Peyer's patch (tissue), 4 donors: Measurements from ENCODE around the gene FMR1. TPM values are rescaled to one million over a fixed set of nuclear protein-coding genes. Genes with fewer than 3 reads are reported as not detected.

Experiments used
- DNase-seq, 3 donors: peaks; one replicate each; pipeline ENCODE4 v3.0.0-alpha.2; 2017 to 2019
- H3K27ac ChIP-seq, 4 donors: fragments of 200-600 bp; sonication (generic); one replicate each; pipeline ENCODE4 v1.5.1; 2016 to 2019
- H3K27me3 ChIP-seq, 2 donors: fragments of 200-600 bp; sonication (generic); one replicate each; pipeline ENCODE4 v1.5.1; 2019
- H3K36me3 ChIP-seq, 3 donors: fragments of 200-600 bp; sonication (generic); one replicate each; pipeline ENCODE4 v1.5.1; 2016 to 2019
- H3K4me1 ChIP-seq, 4 donors: fragments of 200-600 bp; sonication (generic); one replicate each; pipeline ENCODE4 v1.5.1; 2016 to 2019
- H3K4me3 ChIP-seq, 4 donors: fragments of 200-600 bp; sonication (generic); 1 replicate in 3 of 4; 2 replicates in 1 of 4; pipeline ENCODE4 v1.5.1; 2016 to 2019; ENCODE audit warnings: mild to moderate bottlenecking in 1 of 4
- H3K9me3 ChIP-seq, 4 donors: fragments of 200-600 bp; sonication (generic); one replicate each; pipeline ENCODE4 v1.5.1; 2016 to 2019; ENCODE audit warnings: mild to moderate bottlenecking in 1 of 4
- POLR2A ChIP-seq, 2 donors: fragments of 450-650 bp; IDR thresholded peaks; one replicate each; pipeline ENCODE4 v1.5.1; 2017; ENCODE audit warnings: antibody characterized with exemption in 2 of 2, mild to moderate bottlenecking in 2 of 2, moderate library complexity in 2 of 2
- total RNA-seq, 4 donors: library from RNA; depleted of rRNA; stranded (reverse); fragments of >200 nt; gene quantifications; one replicate each; pipeline ENCODE4 v1.1.0, GENCODE V29; 2016
- TF ChIP-seq, protein P1 (sequence below), 6 experiments: fragments of 450-650 bp in 4 of 6; fragments of 200-600 bp in 2 of 6; sonication (generic) in 1 of 6; IDR thresholded peaks; one replicate each; pipeline ENCODE4 v1.5.1; 2017 to 2019; ENCODE audit warnings: antibody characterized with exemption in 6 of 6, mild to moderate bottlenecking in 3 of 6, moderate library complexity in 1 of 6

Gene FMR1
- total RNA-seq, 4 donors from 2014 or later = 38.2 to 56.8 (median 39.8) TPM

DNA sequence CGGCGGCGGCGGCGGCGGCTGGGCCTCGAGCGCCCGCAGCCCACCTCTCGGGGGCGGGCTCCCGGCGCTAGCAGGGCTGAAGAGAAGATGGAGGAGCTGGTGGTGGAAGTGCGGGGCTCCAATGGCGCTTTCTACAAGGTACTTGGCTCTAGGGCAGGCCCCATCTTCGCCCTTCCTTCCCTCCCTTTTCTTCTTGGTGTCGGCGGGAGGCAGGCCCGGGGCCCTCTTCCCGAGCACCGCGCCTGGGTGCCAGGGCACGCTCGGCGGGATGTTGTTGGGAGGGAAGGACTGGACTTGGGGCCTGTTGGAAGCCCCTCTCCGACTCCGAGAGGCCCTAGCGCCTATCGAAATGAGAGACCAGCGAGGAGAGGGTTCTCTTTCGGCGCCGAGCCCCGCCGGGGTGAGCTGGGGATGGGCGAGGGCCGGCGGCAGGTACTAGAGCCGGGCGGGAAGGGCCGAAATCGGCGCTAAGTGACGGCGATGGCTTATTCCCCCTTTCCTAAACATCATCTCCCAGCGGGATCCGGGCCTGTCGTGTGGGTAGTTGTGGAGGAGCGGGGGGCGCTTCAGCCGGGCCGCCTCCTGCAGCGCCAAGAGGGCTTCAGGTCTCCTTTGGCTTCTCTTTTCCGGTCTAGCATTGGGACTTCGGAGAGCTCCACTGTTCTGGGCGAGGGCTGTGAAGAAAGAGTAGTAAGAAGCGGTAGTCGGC, 528 bp downstream of the FMR1 start:
- Histone ChIP-seq H3K27me3 (no peaks in the 10 kb centered on the region), H3K9me3 (no peaks in the 10 kb centered on the region), H3K4me1 (peaks cover 0 to 10% (median 0%) of the 10 kb centered on the region in 4 donors), H3K27ac (peak overlapping the region; percentile 86 to 94 (median 92)), H3K4me3 (peak overlapping the region; percentile 62 to 82 (median 78)), H3K36me3 (no peaks in the 10 kb centered on the region)
- TF ChIP-seq, protein P1, sequence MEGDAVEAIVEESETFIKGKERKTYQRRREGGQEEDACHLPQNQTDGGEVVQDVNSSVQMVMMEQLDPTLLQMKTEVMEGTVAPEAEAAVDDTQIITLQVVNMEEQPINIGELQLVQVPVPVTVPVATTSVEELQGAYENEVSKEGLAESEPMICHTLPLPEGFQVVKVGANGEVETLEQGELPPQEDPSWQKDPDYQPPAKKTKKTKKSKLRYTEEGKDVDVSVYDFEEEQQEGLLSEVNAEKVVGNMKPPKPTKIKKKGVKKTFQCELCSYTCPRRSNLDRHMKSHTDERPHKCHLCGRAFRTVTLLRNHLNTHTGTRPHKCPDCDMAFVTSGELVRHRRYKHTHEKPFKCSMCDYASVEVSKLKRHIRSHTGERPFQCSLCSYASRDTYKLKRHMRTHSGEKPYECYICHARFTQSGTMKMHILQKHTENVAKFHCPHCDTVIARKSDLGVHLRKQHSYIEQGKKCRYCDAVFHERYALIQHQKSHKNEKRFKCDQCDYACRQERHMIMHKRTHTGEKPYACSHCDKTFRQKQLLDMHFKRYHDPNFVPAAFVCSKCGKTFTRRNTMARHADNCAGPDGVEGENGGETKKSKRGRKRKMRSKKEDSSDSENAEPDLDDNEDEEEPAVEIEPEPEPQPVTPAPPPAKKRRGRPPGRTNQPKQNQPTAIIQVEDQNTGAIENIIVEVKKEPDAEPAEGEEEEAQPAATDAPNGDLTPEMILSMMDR (IDR thresholded peaks at IDR 0.05) = no peak
- no peak for TF ChIP-seq POLR2A (IDR thresholded peaks at IDR 0.05)
- DNase-seq = peak; percentile 37 to 61 (median 55)

DNA sequence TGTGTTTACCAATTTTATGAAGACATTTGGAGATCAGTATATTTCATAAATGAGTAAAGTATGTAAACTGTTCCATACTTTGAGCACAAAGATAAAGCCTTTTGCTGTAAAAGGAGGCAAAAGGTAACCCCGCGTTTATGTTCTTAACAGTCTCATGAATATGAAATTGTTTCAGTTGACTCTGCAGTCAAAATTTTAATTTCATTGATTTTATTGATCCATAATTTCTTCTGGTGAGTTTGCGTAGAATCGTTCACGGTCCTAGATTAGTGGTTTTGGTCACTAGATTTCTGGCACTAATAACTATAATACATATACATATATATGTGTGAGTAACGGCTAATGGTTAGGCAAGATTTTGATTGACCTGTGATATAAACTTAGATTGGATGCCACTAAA, 1.9 kb downstream of the FMR1 start:
- no peaks in the 10 kb centered on the region for H3K9me3 ChIP-seq
- no peaks in the 10 kb centered on the region for H3K27me3 ChIP-seq
- peak overlapping the region in 2 of 4 donors; percentile 77 to 80 for H3K4me3 ChIP-seq
- no peaks in the 10 kb centered on the region for H3K36me3 ChIP-seq
- TF ChIP-seq, protein P1 (IDR thresholded peaks at IDR 0.05) = no peak
- TF ChIP-seq POLR2A (IDR thresholded peaks at IDR 0.05) = no peak
- peaks cover 0 to 10% (median 0%) of the 10 kb centered on the region in 4 donors for H3K4me1 ChIP-seq
- no peak for DNase-seq
- peak overlapping the region in 1 of 4 donors; percentile 91 for H3K27ac ChIP-seq

DNA sequence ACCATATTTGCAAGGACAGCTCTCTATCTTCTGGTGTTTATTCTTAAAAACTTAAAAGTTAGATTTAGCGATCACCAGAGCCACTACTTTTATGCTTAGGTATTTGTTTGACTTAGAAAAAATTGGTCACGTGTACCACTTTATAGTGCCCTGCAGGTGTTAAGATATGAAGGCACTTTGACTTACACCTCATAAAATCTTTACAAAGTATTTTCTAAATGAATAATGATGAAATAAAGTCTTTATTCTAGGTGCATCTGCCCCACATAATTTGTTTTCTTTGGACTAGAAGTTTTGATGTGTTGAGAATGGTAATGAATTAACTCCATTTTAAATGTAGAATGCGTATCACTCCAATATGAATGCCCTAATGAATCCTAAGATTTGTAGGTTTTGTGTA, 2.9 kb downstream of the FMR1 start:
- Histone ChIP-seq H3K27ac (no peak overlapping the region), H3K4me1 (peaks cover 0 to 10% (median 0%) of the 10 kb centered on the region in 4 donors), H3K36me3 (no peaks in the 10 kb centered on the region), H3K4me3 (peak overlapping the region in 1 of 4 donors; percentile 80), H3K9me3 (no peaks in the 10 kb centered on the region), H3K27me3 (no peaks in the 10 kb centered on the region)
- TF ChIP-seq, protein P1 (IDR thresholded peaks at IDR 0.05) = no peak
- TF ChIP-seq POLR2A (IDR thresholded peaks at IDR 0.05) = no peak
- DNase-seq = no peak

GRCh38 chrX:147916375-147916968, 4.8 kb downstream of the FMR1 start:
- H3K36me3 ChIP-seq = no peaks in the 10 kb centered on the region
- H3K9me3 ChIP-seq = no peaks in the 10 kb centered on the region
- H3K4me3 ChIP-seq = no peak overlapping the region
- H3K4me1 ChIP-seq = peaks cover 0 to 10% (median 0%) of the 10 kb centered on the region in 4 donors
- H3K27me3 ChIP-seq = no peaks in the 10 kb centered on the region
- DNase-seq = no peak
- H3K27ac ChIP-seq = no peak overlapping the region
- TF ChIP-seq, protein P1 (IDR thresholded peaks at IDR 0.05) = no peak

DNA sequence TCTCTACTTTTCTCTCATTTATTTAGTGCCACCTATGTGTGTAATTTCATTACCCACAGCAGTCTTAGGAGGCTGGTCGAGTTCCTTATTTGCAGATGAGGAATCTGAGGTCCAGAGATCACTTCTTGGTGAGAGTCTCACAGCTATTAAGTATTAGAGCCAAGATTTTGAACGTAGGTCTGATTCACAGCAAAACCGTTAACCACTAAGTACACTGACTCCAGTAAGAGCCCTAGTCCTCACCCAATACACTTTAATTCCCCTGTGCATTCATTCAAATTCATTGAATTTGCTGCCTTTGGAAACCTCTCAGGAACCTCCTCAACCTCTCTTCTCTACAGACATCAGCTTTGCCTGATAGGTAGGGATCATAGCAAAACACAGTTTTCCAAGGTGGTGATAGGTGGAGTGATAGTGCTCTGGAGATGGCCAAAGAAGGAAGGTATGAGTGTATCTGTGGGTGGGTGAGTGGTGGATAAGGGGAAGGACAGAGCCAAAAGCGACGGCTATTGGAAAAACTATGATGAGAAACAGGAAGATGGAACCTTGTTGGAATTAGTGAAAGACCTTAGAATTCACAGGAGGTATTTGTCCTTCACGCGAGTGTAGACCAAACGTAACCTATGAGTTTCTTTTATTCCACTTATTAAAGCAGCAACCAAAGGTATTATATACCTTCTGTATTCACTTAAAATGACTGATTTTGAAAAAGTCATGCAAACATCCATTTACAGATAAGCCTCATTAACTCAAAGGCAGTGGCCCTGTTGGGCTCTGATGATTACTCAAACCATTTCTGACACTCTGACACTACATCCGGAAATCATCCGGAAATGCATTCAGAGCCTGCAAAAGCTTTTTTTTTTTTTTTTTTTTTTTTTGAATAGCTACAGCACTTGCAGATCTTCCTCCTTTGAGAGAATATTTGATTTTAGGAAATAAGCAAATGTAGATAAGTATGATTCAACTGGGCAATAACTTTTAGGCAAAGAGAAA, 6.3 kb downstream of the FMR1 start:
- no peaks in the 10 kb centered on the region for H3K9me3 ChIP-seq
- peaks cover 0 to 10% (median 0%) of the 10 kb centered on the region in 4 donors for H3K4me1 ChIP-seq
- DNase-seq = no peak
- H3K27ac ChIP-seq = peak overlapping the region in 1 of 4 donors; percentile 15
- H3K27me3 ChIP-seq = no peaks in the 10 kb centered on the region
- H3K36me3 ChIP-seq = no peaks in the 10 kb centered on the region
- H3K4me3 ChIP-seq = no peak overlapping the region
- TF ChIP-seq, protein P1 (IDR thresholded peaks at IDR 0.05) = no peak
- no peak for TF ChIP-seq POLR2A (IDR thresholded peaks at IDR 0.05)
